HepG2 (cell line): ENCODE data around the gene PLCXD1. TPM values are rescaled to one million over a fixed set of nuclear protein-coding genes. Genes with fewer than 3 reads are reported as not detected.

Experiments used
- CENPBD1 ChIP-seq: sonication (generic); formaldehyde crosslinking; IDR thresholded peaks from 2 replicates; pipeline ENCODE4 v1.8.0; 2022; ENCODE audit warnings: missing genetic modification reagents, low read depth, mild to moderate bottlenecking, borderline replicate concordance
- HMGXB4 ChIP-seq, 2 experiments: sonication (generic) in 1 of 2; formaldehyde crosslinking in 1 of 2; IDR thresholded peaks; 2 replicates each; pipeline versions ENCODE4 v1.4.0 to v1.6.1; 2018 to 2020; ENCODE audit warnings: missing genetic modification reagents in 2 of 2, borderline replicate concordance in 1 of 2, low read depth in 1 of 2, mild to moderate bottlenecking in 1 of 2, missing biosample characterization in 1 of 2
- KAT2B ChIP-seq: fragments of 150-350 bp; IDR thresholded peaks from 2 replicates; pipeline ENCODE4 v1.6.1; 2014; ENCODE audit warnings: low read depth, low read length, borderline replicate concordance
- MEIS1 ChIP-seq: sonication (generic); formaldehyde crosslinking; IDR thresholded peaks from 2 replicates; pipeline ENCODE4 v1.9.0; 2021; ENCODE audit warnings: mild to moderate bottlenecking, missing genetic modification reagents, moderate library complexity, borderline replicate concordance
- PHF8 ChIP-seq: sonication (generic); formaldehyde crosslinking; IDR thresholded peaks from 2 replicates; pipeline ENCODE4 v1.5.0; 2020; ENCODE audit warnings: missing genetic modification reagents
- SNRNP70 ChIP-seq: fragments of 200-400 bp; formaldehyde crosslinking; IDR thresholded peaks from 2 replicates; pipeline ENCODE4 v1.6.1; 2017; ENCODE audit warnings: mild to moderate bottlenecking, low read depth, low read length, moderate library complexity
- TRIM22 ChIP-seq: fragments of 450-650 bp; IDR thresholded peaks from 2 replicates; pipeline ENCODE4 v1.6.1; 2017
- ZC3H13 ChIP-seq: sonication (generic); formaldehyde crosslinking; IDR thresholded peaks from 2 replicates; pipeline ENCODE4 v1.8.1; 2023; ENCODE audit warnings: mild to moderate bottlenecking, missing genetic modification reagents, moderate library complexity
- ZFP91 ChIP-seq: sonication (generic); formaldehyde crosslinking; IDR thresholded peaks from 2 replicates; pipeline ENCODE4 v1.9.0; 2022; ENCODE audit warnings: missing genetic modification reagents, mild to moderate bottlenecking, borderline replicate concordance
- ZNF24 ChIP-seq: fragments of 450-650 bp; IDR thresholded peaks from 2 replicates; pipeline ENCODE4 v1.6.1; 2017; ENCODE audit warnings: antibody characterized with exemption, mild to moderate bottlenecking
- ZNF543 ChIP-seq: sonication (generic); formaldehyde crosslinking; IDR thresholded peaks from 2 replicates; pipeline ENCODE4 v1.4.0; 2020; ENCODE audit warnings: mild to moderate bottlenecking, missing genetic modification reagents
- ZNF605 ChIP-seq: sonication (generic); formaldehyde crosslinking; IDR thresholded peaks from 2 replicates; pipeline ENCODE4 v1.8.0; 2022; ENCODE audit warnings: mild to moderate bottlenecking, missing genetic modification reagents
- ZNF691 ChIP-seq: sonication (generic); formaldehyde crosslinking; IDR thresholded peaks from 2 replicates; pipeline ENCODE4 v1.4.0; 2020; ENCODE audit warnings: missing genetic modification reagents, low read depth, mild to moderate bottlenecking, borderline replicate concordance
- ZNF761 ChIP-seq: sonication (generic); formaldehyde crosslinking; conservative IDR thresholded peaks from 2 replicates; pipeline ENCODE4 v1.4.0; 2020; ENCODE audit warnings: mild to moderate bottlenecking, missing genetic modification reagents
- ZNF879 ChIP-seq: sonication (generic); formaldehyde crosslinking; IDR thresholded peaks from 2 replicates; pipeline ENCODE4 v1.8.1; 2023; ENCODE audit warnings: missing genetic modification reagents
- polyA plus RNA-seq, 8 experiments: library from polyadenylated mRNA; depleted of rRNA in 3 of 8; stranded (reverse) in 7 of 8; unstranded in 1 of 8; fragments of >200 nt; fragmentation: Illumina TruSeq in 4 of 8; extraction: Trizol in 4 of 8; gene quantifications; 2 replicates each; pipeline versions ENCODE4 v1.2.1 to v1.2.3, GENCODE V29; 2011 to 2016; ENCODE audit warnings: low read depth in 4 of 8, missing spikeins in 1 of 8, mixed read lengths in 1 of 8; ENCODE audit not compliant: insufficient read depth in 1 of 8
- total RNA-seq, 5 experiments: library from RNA; depleted of rRNA; stranded (reverse); fragments of >200 nt; fragmentation: Illumina TruSeq; extraction: Trizol; gene quantifications; 2 replicates each; pipeline ENCODE4 v1.2.3, GENCODE V29; 2016; ENCODE audit warnings: low read depth in 1 of 5
- TF ChIP-seq, protein P1 (sequence below): sonication (generic); formaldehyde crosslinking; IDR thresholded peaks from 2 replicates; pipeline ENCODE4 v1.4.0; 2020; ENCODE audit warnings: mild to moderate bottlenecking, missing genetic modification reagents
- TF ChIP-seq, protein P2 (sequence below): sonication (generic); formaldehyde crosslinking; IDR thresholded peaks from 2 replicates; pipeline ENCODE4 v1.5.0; 2020; ENCODE audit warnings: missing genetic modification reagents, mild to moderate bottlenecking, borderline replicate concordance

Gene PLCXD1
- total and polyA plus RNA-seq, 2 of the 13 experiments (the other 11 are each of a cell fraction or from before 2014, with no cell fraction given), result 87.7 to 153 TPM

- TF ChIP-seq HMGXB4 (CRISPR knock-in tag; IDR thresholded peaks at IDR 0.05; ENCODE audit: borderline replicate concordance in 1 of 2, low read depth in 1 of 2), result no peak; a peak in 1 of 4 replicates
- TF ChIP-seq ZC3H13 (CRISPR knock-in tag), result no peak
- no peak for TF ChIP-seq TRIM22
- TF ChIP-seq CENPBD1 (CRISPR knock-in tag), result no peak
- TF ChIP-seq ZNF691 (CRISPR knock-in tag), result 0 out of 2 replicates have a peak, but pooled peaks have one; percentile 28
- TF ChIP-seq ZNF605 (CRISPR knock-in tag), result peak; percentile 31; the same call in 1 of the 2 replicates
- TF ChIP-seq KAT2B, result no peak
- TF ChIP-seq SNRNP70, result no peak
- TF ChIP-seq ZNF543 (CRISPR knock-in tag), result 0 out of 2 replicates have a peak, but pooled peaks have one; percentile 54
- TF ChIP-seq ZFP91, result peak; percentile 40; the same call in 1 of the 2 replicates
- TF ChIP-seq ZNF879 (CRISPR knock-in tag), result no peak
- TF ChIP-seq, protein P1, sequence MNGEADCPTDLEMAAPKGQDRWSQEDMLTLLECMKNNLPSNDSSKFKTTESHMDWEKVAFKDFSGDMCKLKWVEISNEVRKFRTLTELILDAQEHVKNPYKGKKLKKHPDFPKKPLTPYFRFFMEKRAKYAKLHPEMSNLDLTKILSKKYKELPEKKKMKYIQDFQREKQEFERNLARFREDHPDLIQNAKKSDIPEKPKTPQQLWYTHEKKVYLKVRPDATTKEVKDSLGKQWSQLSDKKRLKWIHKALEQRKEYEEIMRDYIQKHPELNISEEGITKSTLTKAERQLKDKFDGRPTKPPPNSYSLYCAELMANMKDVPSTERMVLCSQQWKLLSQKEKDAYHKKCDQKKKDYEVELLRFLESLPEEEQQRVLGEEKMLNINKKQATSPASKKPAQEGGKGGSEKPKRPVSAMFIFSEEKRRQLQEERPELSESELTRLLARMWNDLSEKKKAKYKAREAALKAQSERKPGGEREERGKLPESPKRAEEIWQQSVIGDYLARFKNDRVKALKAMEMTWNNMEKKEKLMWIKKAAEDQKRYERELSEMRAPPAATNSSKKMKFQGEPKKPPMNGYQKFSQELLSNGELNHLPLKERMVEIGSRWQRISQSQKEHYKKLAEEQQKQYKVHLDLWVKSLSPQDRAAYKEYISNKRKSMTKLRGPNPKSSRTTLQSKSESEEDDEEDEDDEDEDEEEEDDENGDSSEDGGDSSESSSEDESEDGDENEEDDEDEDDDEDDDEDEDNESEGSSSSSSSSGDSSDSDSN (CRISPR knock-in tag), result 0 out of 2 replicates have a peak, but pooled peaks have one; percentile 4
- TF ChIP-seq, protein P2, sequence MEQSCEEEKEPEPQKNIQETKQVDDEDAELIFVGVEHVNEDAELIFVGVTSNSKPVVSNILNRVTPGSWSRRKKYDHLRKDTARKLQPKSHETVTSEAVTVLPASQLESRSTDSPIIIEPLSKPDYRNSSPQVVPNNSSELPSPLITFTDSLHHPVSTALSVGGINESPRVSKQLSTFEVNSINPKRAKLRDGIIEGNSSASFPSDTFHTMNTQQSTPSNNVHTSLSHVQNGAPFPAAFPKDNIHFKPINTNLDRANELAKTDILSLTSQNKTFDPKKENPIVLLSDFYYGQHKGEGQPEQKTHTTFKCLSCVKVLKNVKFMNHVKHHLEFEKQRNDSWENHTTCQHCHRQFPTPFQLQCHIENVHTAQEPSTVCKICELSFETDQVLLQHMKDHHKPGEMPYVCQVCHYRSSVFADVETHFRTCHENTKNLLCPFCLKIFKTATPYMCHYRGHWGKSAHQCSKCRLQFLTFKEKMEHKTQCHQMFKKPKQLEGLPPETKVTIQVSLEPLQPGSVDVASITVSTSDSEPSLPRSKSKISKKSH (CRISPR knock-in tag), result 0 out of 2 replicates have a peak, but pooled peaks have one; percentile 13
- TF ChIP-seq PHF8, result 0 out of 2 replicates have a peak, but pooled peaks have one; percentile 31
- TF ChIP-seq ZNF24, result no peak
- TF ChIP-seq ZNF761, result no peak
- 0 out of 2 replicates have a peak, but pooled peaks have one; percentile 53 for TF ChIP-seq MEIS1 (CRISPR knock-in tag)
Measured at GRCh38 chrX:276581-277201, 4.5 kb upstream of the PLCXD1 start (continued).
